ENCODE data around the gene COL1A1. TPM values are rescaled to one million over a fixed set of nuclear protein-coding genes. Genes with fewer than 3 reads are reported as not detected.

The COL1A1 gene
- total and polyA plus RNA-seq, 3 donors from 2014 or later = 32.5 to 557 (median 35.1) TPM

- no peaks in the 10 kb centered on the region for H3K9me3 ChIP-seq
- intact Hi-C loops (cut with DNase I; ENCODE audit: low total_unique reads) = no loop called here
- no peak overlapping the region for H3K27ac ChIP-seq
- no peaks in the 10 kb centered on the region for H3K27me3 ChIP-seq
- WGBS, 2 donors = 87 to 89% methylated on average over 9 to 16 of the region's 17 CpGs
- peaks cover 9% of the 10 kb centered on the region for H3K4me1 ChIP-seq
- TF ChIP-seq CTCF (IDR thresholded peaks at IDR 0.05) (no peak), POLR2A (IDR thresholded peaks at IDR 0.05) (no peak)
- no peaks in the 10 kb centered on the region for H3K36me3 ChIP-seq (ENCODE audit: low read depth, missing control alignments)
- no peak for DNase-seq
- H3K4me3 ChIP-seq = no peak overlapping the region
These were observed 6.2 kb downstream of the COL1A1 start for GRCh38 chr17:50194934-50195865.

- Histone ChIP-seq H3K9me3 (no peaks in the 10 kb centered on the region), H3K27ac (no peak overlapping the region), H3K36me3 (ENCODE audit: low read depth, missing control alignments) (no peaks in the 10 kb centered on the region), H3K4me1 (peaks cover 4% of the 10 kb centered on the region), H3K27me3 (no peaks in the 10 kb centered on the region), H3K4me3 (no peak overlapping the region)
- WGBS, 2 donors = 82 to 91% methylated on average over 9 to 25 of the region's 25 CpGs
- DNase-seq = no peak
- intact Hi-C loops (cut with DNase I; ENCODE audit: low total_unique reads) = no loop called here
- TF ChIP-seq POLR2A (IDR thresholded peaks at IDR 0.05) (no peak), CTCF (IDR thresholded peaks at IDR 0.05) (no peak)
These were observed 7.1 kb downstream of the COL1A1 start for GRCh38 chr17:50194140-50194933.

DNA sequence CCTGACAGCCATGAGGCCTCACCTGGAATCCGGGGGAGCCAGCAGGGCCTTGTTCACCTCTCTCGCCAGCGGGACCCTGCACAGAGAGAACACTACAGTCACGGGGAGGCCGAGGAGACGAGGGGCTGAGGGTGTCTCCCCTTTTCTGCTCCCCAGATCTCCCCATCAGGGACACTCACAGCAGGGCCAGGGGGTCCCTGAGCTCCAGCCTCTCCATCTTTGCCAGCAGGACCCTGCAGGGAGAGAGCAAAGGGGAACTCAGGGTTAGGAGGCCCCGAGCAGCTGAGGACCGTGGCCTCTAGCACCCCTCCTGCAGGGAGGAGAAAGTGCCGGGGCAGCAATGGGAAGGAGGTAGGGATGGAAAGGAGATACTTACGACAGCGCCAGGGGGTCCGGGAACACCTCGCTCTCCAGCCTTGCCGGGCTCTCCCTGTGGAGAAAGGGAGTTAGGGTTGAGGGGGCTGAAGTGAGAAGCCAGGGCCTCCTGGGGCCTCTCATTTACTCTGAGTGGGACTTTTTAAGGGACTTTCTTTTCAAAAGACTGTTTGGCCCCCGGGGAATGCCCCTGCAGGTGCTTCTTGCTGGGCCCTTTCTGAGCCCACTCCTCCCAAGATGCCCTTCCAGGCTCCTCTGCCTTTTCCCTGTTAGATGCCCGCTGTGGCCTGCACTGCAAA, 8.7 kb downstream of the COL1A1 start:
- intact Hi-C loops (cut with DNase I; ENCODE audit: low total_unique reads) = no loop called here
- no peaks in the 10 kb centered on the region for H3K4me1 ChIP-seq
- no peaks in the 10 kb centered on the region for H3K27me3 ChIP-seq
- DNase-seq = no peak
- no peaks in the 10 kb centered on the region for H3K36me3 ChIP-seq (ENCODE audit: low read depth, missing control alignments)
- H3K4me3 ChIP-seq = no peak overlapping the region
- no peak for TF ChIP-seq CTCF (IDR thresholded peaks at IDR 0.05)
- TF ChIP-seq POLR2A (IDR thresholded peaks at IDR 0.05) = no peak
- H3K9me3 ChIP-seq = no peaks in the 10 kb centered on the region
- 82 to 83% methylated on average over 16 of the region's 16 CpGs for WGBS, 2 donors
- H3K27ac ChIP-seq = no peak overlapping the region

GRCh38 chr17:50192144-50192617, 9.2 kb downstream of the COL1A1 start:
- Histone ChIP-seq H3K36me3 (ENCODE audit: low read depth, missing control alignments) (no peaks in the 10 kb centered on the region), H3K27me3 (no peaks in the 10 kb centered on the region), H3K27ac (no peak overlapping the region), H3K4me3 (no peak overlapping the region), H3K9me3 (no peaks in the 10 kb centered on the region), H3K4me1 (no peaks in the 10 kb centered on the region)
- TF ChIP-seq CTCF (IDR thresholded peaks at IDR 0.05) (no peak), POLR2A (IDR thresholded peaks at IDR 0.05) (no peak)
- 76 to 85% methylated on average over 4 of the region's 4 CpGs for WGBS, 2 donors
- no peak for DNase-seq
- intact Hi-C loops (cut with DNase I; ENCODE audit: low total_unique reads) = no loop called here

All from testis (tissue), 3 donors.